Hepatocyte (in vitro differentiated cells): ENCODE measurements around the gene STK39.

Experiments used
- CTCF ChIP-seq: fragments of 200-600 bp; sonication (generic); IDR thresholded peaks from 2 replicates; pipeline ENCODE4 v1.5.1; 2016; ENCODE audit warnings: antibody characterized with exemption, mild to moderate bottlenecking; ENCODE audit not compliant: poor library complexity
- EZH2 ChIP-seq: fragments of 200-600 bp; sonication (generic); IDR thresholded peaks from 2 replicates; pipeline ENCODE4 v1.6.1; 2016; ENCODE audit warnings: antibody characterized with exemption, mild to moderate bottlenecking, borderline replicate concordance
- EZH2phosphoT487 ChIP-seq: fragments of 200-600 bp; sonication (generic); IDR thresholded peaks from one replicate; pipeline ENCODE4 v1.6.1; 2018; ENCODE audit warnings: antibody characterized with exemption, mild to moderate bottlenecking, low read depth, moderate library complexity; ENCODE audit not compliant: unreplicated experiment, severe bottlenecking

GRCh38 chr2:167987026-167987425 lies 260.4 kb downstream of the STK39 start:
- no peak for TF ChIP-seq EZH2
- TF ChIP-seq CTCF: no peak
- no peak for TF ChIP-seq EZH2phosphoT487
